G401 (cell line): ENCODE measurements around the gene HTR3C. TPM values are rescaled to one million over a fixed set of nuclear protein-coding genes. Genes with fewer than 3 reads are reported as not detected.
A peak's percentile ranks its signal among the peaks of the same experiment; 100 is the strongest.
"Not testable (repeated sequence)": the region's sequence is repeated elsewhere in the genome, so short reads cannot be mapped to it uniquely, and the experiment has no call there.

ENCODE experiments used
- DNase-seq: peaks from one replicate; pipeline ENCODE4 v3.0.0-alpha.2; 2015; ENCODE audit warnings: low spot score
- in situ Hi-C: cut with HindIII; loops from 2 replicates; pipeline ENCODE4 v1.10.0; 2016; ENCODE audit warnings: low sequenced_read_pairs, mixed read lengths
- total RNA-seq: library from RNA; depleted of rRNA; stranded (reverse); fragments of >200 nt; shearing (Covaris generic); gene quantifications from 2 replicates; pipeline ENCODE4 v1.2.3, GENCODE V29; 2014; rRNA removed

HTR3C gene, protein sequence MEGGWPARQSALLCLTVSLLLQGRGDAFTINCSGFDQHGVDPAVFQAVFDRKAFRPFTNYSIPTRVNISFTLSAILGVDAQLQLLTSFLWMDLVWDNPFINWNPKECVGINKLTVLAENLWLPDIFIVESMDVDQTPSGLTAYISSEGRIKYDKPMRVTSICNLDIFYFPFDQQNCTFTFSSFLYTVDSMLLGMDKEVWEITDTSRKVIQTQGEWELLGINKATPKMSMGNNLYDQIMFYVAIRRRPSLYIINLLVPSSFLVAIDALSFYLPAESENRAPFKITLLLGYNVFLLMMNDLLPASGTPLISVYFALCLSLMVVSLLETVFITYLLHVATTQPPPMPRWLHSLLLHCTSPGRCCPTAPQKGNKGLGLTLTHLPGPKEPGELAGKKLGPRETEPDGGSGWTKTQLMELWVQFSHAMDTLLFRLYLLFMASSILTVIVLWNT
- not detected in 2 replicates for total RNA-seq

DNA sequence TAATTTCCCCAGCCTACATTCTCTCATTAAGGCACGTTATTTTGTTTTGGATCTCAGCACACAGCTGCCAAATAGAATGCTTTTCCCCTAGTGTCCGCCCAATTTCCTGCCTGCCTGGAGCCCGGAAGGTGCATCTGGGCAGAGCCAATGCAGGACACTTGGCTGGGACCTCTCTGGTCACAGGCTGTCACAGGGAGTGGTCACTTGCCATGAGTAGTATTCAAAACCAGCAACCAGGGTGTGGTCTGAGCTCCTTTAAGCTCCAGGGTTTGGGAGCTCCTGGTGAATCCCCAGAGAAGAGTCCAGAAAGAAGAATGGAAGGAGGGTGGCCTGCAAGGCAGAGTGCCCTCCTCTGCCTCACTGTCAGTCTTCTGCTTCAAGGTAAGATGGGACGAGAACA is at the start of gene HTR3C:
Gene HTR3C (plus strand): TSS at position 281 of the 400 bp plus-strand sequence. CDS start 34 bp downstream, at position 315.
- in situ Hi-C loops = no loop called here
- DNase-seq = no peak

DNA sequence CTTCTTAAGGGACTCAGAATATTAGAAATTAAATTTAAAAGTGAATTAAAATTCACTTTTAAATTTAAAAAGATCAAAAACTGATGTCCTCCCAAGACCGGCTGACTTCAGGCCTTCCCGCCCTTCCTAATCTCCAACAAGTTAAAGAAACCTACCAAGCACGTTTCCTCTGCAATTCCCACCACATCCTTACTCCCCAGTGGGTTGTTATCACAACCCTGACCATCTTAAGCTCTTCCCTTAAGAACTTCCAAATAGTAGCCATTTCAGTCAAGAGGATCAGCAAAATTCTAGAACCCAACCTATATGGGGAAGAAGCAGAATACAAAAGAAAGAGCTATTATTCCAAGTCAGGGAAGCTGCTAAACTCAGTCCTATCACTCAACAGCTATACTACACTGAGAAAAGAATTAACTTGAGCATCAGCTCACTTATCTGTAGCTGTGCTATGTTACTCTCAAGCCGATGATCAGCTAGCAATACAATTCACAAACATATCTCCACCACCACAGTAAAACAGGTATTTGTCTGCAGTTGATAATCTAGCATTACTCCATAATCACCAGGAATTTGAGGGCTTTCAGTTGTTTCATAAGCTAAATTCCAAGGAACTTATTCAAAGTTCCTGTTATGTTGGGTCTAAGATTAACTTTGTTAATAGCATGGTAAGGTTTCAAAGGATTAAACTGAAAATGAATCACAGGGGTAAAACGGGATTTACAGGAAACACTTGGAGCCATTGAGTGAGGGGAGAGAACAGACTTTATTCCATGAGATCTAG is 49.5 kb upstream of the HTR3C start:
- DNase-seq = no peak
- in situ Hi-C loops = no loop called here

DNA sequence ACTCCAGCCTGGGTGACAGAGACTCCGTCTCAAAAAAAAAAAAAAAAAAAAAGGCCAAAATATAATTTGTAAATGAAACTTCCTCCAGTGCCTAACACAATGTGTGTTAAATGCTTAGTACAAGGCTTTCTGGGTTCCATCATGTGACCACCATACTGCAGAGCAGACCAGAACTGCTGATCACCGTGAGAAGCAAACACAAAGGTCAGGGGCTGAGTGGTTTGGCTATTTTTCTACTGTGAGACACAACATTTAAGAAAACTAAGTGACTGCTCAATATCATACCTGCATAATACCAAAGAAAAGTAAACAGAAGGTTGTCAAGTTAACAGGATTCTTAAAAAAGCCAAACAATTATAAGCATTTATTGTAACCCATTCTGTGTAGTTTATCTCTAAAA is 48.4 kb upstream of the HTR3C start:
- in situ Hi-C loops = no loop called here

DNA sequence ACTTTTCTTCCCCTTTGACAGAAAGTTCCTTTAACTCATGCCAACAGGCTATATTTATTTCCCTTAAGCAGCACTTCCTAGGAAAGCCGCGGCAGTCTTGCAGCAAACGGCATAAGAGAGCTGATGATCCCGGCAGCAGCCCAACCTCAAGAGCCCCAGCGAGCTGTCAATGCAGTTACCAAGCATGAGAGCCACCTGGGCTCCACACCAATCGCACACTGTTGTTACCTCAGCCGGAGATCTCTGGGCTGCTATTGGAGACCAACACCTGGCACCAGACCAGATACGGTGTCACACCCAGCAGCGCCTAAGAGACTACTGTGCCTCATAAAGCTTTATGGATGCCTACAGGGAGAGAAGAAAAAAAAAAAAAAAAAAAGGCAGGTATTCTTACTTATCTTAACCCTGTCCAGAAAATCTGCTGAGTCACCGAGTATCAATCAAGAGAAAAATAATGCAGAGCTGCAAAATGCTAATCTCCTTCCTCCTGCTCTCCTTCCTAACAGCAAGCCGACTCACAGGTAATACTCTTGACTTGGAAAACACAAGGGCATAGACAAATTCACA is 46.8 kb upstream of the HTR3C start:
- DNase-seq = peak; percentile 95
- in situ Hi-C loops = no loop called here

More for the DNA sequence above, 48.4 kb upstream of the HTR3C start:
- no peak for DNase-seq

GRCh38 chr3:184007143-184007813 is 45.6 kb upstream of the HTR3C start:
- DNase-seq, in situ Hi-C loops: not testable (repeated sequence)

DNA sequence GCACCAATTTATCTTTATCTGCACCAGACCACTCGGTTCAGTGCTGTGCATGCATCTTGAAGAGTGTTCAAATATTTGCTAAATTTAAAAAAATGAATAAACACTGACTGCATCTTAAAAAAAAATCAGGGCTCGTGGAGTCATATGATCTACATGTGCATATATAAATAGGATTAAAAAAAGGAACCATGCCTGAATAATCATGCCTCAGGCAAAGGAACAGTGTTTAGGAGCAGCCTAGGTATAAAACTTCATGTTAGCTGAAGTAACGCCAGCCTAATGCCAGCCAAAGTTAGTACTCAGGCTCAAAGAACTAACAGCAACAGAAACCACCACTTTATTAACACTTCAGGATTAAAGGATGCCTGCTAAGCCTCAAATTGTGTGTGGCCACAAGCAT is 44.7 kb upstream of the HTR3C start:
- in situ Hi-C loops = no loop called here

GRCh38 chr3:184011230-184011876 is 41.5 kb upstream of the HTR3C start:
- in situ Hi-C loops = no loop called here
- DNase-seq = no peak

More for the DNA sequence above, 44.7 kb upstream of the HTR3C start:
- DNase-seq = no peak

GRCh38 chr3:184011937-184012889 is 40.6 kb upstream of the HTR3C start:
- in situ Hi-C loops = no loop called here
- no peak for DNase-seq

DNA sequence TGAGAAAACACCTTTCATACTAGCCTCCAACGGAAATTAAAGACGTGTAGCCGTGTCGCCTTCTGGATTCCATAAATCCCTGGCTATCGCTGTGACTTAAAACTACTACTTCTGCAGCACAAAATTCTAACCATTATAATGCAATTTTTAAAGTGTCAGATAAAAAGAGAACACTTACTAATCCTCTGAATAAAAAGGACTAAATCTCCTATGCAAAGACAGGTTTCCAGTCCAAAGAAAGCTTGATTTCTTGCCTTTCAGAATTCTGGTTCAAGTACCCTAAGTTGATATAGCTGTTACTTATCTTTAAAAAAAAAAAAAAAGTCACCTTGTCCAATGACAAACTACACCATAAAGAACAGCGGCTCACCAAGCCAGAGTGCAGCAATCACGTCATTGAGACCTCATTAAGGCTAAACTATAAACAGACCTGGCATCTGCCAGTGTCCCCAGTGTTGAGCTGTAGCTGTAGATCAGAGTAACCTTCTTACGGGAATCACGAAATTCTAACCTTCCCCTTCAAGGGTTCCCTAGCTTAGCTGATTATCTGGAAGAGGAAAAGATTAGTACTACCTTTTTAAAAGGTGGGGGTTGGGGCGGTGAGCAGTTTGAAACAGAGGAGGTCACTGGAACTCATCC is 37.3 kb upstream of the HTR3C start:
- in situ Hi-C loops = no loop called here
- peak; percentile 57 for DNase-seq

DNA sequence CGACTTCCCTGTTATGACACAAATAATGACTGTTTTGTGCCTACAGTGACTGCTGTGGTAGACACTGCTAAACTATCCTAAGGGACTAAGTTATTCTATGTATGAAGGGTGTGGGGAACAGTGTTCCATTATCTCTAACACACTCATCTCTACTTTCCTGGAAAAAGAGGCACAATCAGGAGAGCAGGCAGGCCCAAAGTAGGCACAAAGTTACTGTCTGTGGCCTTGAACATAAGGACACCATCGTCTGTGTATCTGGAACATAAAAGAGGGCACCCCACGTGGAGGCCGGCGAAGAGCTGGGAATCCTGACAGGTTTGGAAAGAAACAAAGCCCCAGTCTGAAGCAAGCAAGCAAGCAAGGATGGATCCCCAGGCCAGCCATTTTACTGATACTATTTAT is 36.7 kb upstream of the HTR3C start:
- in situ Hi-C loops = no loop called here
- peak; percentile 25 for DNase-seq

GRCh38 chr3:184016811-184017671 is 35.8 kb upstream of the HTR3C start:
- DNase-seq = peak; percentile 68
- in situ Hi-C loops = no loop called here

DNA sequence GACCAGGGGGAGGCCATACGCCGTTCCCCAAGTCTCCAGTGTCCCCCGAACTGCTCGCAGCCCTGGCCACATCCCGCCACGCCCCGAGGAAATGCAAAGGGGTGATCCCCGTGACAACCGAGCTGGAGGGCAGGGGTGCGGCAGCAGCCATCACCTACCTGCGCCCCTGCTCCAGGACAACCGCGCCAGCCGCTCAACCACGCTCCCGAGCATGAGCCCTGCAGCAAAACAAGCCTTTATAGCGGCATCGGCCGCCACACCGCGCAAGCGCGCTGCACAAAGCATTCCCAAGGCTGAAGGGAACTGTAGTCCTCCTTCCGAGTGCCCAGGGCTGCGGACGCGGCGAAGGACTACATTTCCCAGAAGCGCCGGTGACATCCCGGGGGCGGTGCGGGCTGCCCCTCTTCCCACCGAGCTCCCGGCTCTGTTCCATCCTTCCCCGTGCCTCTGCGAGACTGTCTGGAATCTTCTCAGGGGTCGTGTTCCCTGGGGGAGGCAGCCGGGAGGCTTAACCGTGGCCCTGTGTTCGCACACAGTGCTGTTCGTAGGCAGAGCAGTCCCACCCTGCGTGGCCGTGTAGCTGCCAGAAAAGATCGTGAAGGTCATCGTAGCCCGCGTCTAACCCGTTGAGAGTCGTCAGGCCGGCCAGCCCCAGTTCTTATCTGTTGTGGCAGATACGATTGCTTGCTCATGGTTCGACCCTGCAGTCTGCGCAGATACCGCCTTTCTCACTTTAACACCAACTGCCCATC is 35.0 kb upstream of the HTR3C start, which contains the start of gene ABCC5:
Gene ABCC5 (minus strand): TSS at position 213 of the 752 bp plus-strand sequence. CDS start 3,492 bp downstream, outside the sequence.
- in situ Hi-C loops = no loop called here
- DNase-seq = peak; percentile 96

DNA sequence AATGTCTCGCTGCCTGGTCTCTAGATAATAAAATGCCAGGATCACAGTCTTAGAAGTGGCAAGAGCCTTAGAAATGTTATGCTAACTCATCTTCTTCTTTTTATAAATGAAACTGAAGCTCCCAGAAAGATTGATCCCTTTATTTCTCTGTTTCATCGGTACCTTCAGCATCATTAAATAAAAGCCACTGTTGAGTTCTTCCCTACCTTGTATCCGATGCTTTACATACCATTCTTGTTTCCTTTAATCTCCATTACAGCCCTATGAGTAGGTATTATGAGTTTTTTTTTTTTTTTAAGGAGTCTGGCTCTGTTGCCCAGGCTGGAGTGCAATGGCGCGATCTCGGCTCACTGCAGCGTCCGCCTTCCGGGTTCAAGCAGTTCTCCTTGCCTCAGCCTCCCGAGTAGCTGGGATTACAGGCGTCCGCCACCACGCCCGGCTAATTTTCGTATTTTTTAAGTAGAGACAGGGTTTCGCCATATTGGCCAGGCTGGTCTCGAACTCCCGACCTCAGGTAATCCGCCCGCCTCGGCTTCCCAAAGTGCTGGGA is 34.3 kb upstream of the HTR3C start:
- in situ Hi-C loops = no loop called here
- no peak for DNase-seq

GRCh38 chr3:184022323-184022722 is 30.5 kb upstream of the HTR3C start:
- no peak for DNase-seq
- in situ Hi-C loops = no loop called here

GRCh38 chr3:184025256-184025655 is 27.6 kb upstream of the HTR3C start:
- DNase-seq, in situ Hi-C loops: not testable (repeated sequence)
